ENCODE measurements around the gene EFCAB6.

DNA sequence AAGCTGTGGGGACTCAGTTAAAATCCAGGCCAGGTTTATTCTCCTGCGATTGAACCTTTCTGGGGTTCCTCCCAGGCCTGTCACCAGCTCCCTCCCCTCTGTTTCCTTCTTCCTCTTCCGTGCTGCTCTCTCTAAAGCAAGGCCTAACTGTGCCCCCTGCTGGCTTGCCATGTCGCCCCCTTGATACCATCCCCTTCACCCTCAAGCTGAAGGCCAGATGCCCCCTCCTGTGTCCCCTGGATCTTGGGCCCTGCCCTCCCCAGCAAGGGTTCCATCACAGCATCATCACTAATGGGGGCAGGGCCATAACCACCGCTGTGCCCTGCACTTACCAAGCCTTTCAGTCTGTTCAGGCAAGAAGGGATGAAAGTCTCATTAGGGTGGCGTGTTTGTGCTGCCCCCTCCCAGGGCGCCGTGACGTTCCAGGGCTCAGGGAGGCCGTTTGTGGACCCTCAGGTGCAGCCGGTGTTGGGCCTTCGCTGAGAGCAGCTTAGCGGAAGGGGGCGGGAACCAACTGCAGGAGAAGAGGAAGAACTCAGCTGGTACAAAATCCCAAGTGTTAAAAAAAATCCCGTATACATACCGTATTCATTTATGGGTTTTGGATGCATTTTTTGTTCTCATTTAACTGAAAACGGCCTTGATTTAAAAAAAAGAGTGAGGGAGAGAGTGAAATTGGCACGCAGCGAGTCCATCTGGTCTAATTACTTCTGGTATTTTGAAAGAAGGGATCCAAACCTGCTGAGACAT is 330.4 kb downstream of the EFCAB6 start:
- TF ChIP-seq, protein P1, sequence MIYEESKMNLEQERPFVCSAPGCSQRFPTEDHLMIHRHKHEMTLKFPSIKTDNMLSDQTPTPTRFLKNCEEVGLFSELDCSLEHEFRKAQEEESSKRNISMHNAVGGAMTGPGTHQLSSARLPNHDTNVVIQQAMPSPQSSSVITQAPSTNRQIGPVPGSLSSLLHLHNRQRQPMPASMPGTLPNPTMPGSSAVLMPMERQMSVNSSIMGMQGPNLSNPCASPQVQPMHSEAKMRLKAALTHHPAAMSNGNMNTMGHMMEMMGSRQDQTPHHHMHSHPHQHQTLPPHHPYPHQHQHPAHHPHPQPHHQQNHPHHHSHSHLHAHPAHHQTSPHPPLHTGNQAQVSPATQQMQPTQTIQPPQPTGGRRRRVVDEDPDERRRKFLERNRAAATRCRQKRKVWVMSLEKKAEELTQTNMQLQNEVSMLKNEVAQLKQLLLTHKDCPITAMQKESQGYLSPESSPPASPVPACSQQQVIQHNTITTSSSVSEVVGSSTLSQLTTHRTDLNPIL (CRISPR knock-in tag; IDR thresholded peaks at IDR 0.05; ENCODE audit: low read depth), result no peak
- TF ChIP-seq, protein P2, sequence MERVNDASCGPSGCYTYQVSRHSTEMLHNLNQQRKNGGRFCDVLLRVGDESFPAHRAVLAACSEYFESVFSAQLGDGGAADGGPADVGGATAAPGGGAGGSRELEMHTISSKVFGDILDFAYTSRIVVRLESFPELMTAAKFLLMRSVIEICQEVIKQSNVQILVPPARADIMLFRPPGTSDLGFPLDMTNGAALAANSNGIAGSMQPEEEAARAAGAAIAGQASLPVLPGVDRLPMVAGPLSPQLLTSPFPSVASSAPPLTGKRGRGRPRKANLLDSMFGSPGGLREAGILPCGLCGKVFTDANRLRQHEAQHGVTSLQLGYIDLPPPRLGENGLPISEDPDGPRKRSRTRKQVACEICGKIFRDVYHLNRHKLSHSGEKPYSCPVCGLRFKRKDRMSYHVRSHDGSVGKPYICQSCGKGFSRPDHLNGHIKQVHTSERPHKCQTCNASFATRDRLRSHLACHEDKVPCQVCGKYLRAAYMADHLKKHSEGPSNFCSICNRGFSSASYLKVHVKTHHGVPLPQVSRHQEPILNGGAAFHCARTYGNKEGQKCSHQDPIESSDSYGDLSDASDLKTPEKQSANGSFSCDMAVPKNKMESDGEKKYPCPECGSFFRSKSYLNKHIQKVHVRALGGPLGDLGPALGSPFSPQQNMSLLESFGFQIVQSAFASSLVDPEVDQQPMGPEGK (CRISPR knock-in tag; IDR thresholded peaks at IDR 0.05; ENCODE audit: borderline replicate concordance), result no peak
- TF ChIP-seq BACH2 (CRISPR knock-in tag; IDR thresholded peaks at IDR 0.05; ENCODE audit: borderline replicate concordance) (no peak), TCF4 (CRISPR knock-in tag; IDR thresholded peaks at IDR 0.05; ENCODE audit: borderline replicate concordance) (no peak), CSDC2 (CRISPR knock-in tag; IDR thresholded peaks at IDR 0.05) (no peak), ARNTL (CRISPR knock-in tag; IDR thresholded peaks at IDR 0.05; ENCODE audit: borderline replicate concordance, low read depth) (no peak), ZFP3 (CRISPR knock-in tag; IDR thresholded peaks at IDR 0.05) (no peak), RARB (CRISPR knock-in tag; IDR thresholded peaks at IDR 0.05) (no peak)
- TF ChIP-seq, protein P3, sequence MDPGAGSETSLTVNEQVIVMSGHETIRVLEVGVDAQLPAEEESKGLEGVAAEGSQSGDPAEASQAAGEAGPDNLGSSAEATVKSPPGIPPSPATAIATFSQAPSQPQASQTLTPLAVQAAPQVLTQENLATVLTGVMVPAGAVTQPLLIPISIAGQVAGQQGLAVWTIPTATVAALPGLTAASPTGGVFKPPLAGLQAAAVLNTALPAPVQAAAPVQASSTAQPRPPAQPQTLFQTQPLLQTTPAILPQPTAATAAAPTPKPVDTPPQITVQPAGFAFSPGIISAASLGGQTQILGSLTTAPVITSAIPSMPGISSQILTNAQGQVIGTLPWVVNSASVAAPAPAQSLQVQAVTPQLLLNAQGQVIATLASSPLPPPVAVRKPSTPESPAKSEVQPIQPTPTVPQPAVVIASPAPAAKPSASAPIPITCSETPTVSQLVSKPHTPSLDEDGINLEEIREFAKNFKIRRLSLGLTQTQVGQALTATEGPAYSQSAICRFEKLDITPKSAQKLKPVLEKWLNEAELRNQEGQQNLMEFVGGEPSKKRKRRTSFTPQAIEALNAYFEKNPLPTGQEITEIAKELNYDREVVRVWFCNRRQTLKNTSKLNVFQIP (CRISPR knock-in tag; IDR thresholded peaks at IDR 0.05; ENCODE audit: borderline replicate concordance, low read depth), result no peak
- TF ChIP-seq, protein P4, sequence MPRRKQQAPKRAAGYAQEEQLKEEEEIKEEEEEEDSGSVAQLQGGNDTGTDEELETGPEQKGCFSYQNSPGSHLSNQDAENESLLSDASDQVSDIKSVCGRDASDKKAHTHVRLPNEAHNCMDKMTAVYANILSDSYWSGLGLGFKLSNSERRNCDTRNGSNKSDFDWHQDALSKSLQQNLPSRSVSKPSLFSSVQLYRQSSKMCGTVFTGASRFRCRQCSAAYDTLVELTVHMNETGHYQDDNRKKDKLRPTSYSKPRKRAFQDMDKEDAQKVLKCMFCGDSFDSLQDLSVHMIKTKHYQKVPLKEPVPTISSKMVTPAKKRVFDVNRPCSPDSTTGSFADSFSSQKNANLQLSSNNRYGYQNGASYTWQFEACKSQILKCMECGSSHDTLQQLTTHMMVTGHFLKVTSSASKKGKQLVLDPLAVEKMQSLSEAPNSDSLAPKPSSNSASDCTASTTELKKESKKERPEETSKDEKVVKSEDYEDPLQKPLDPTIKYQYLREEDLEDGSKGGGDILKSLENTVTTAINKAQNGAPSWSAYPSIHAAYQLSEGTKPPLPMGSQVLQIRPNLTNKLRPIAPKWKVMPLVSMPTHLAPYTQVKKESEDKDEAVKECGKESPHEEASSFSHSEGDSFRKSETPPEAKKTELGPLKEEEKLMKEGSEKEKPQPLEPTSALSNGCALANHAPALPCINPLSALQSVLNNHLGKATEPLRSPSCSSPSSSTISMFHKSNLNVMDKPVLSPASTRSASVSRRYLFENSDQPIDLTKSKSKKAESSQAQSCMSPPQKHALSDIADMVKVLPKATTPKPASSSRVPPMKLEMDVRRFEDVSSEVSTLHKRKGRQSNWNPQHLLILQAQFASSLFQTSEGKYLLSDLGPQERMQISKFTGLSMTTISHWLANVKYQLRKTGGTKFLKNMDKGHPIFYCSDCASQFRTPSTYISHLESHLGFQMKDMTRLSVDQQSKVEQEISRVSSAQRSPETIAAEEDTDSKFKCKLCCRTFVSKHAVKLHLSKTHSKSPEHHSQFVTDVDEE (CRISPR knock-in tag; IDR thresholded peaks at IDR 0.05), result no peak

Measured in SK-N-SH treated with all-trans-retinoic acid at 6 μM for 48 hours (cell line).